Brain microvascular endothelial cell (primary cell): ENCODE measurements around the gene OR7G3.

Experiments
- DNase-seq: peaks from one replicate; pipeline ENCODE4 v3.0.0-alpha.2; 2020
- H3K27ac ChIP-seq: fragments of 250-450 bp; sonication (Bioruptor Pico); 2 replicates; pipeline ENCODE4 v1.5.1; 2020; ENCODE audit warnings: mild to moderate bottlenecking, moderate library complexity
- H3K27me3 ChIP-seq: fragments of 250-450 bp; sonication (Bioruptor Pico); replicated peaks from 2 replicates; pipeline ENCODE4 v1.5.1; 2020; ENCODE audit warnings: mild to moderate bottlenecking
- H3K36me3 ChIP-seq: fragments of 250-450 bp; sonication (Bioruptor Pico); replicated peaks from 2 replicates; pipeline ENCODE4 v1.5.1; 2020; ENCODE audit warnings: mild to moderate bottlenecking
- H3K4me3 ChIP-seq: 2 replicates; pipeline ENCODE4 v1.5.1; 2011; ENCODE audit warnings: low read depth, mild to moderate bottlenecking, control low read depth, low read length, moderate library complexity
- in situ Hi-C: cut with HindIII; loops from 2 replicates; pipeline ENCODE4 v1.10.0; 2017; ENCODE audit warnings: low sequenced_read_pairs, low pct_ligation_motif_present
- TF ChIP-seq, protein P1 (sequence below): IDR thresholded peaks from 2 replicates; pipeline ENCODE4 v1.5.1; 2011; ENCODE audit warnings: low read depth, mild to moderate bottlenecking, moderate library complexity, low read length, control low read depth, inconsistent platforms; ENCODE audit errors: missing control alignments

OR7G3 gene

DNA sequence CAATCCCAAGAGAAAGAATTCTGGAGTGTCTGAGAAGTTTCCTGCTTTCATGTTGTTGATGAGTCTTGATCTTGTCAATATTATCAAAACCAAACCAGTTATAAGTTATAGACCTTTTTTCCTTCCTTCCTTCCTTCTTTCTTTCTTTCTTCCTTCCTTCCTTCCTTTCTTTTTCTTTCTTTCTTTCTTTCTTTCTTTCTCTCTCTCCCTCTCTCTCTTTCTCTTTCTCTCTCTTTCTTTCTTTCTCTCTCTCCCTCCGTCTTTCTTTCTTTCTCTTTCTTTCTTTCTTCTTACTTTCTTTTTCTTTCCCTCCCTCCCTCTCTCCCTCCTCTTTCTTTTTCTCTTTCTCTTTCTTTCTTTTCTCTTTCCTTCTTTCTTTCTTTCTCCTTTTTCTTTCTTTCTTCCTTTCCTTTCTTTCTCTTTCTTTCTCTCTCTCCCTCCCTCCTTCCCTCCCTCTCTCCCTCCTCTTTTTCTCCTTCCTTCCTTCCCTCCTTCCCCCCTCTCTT lies at the start of gene OR7G3:
TSS of gene OR7G3 (minus strand) at position 51 of the 506 bp plus-strand sequence. CDS start at position 51, 0 bp downstream.
- Histone ChIP-seq H3K27me3 (no peaks in the 10 kb centered on the region), H3K4me3 (no peak within 1 kb of the TSS), H3K27ac (no peak within 1 kb of the TSS), H3K36me3 (no peaks in the 10 kb centered on the region)
- in situ Hi-C loops = no loop called here
- DNase-seq = no peak
- TF ChIP-seq, protein P1, sequence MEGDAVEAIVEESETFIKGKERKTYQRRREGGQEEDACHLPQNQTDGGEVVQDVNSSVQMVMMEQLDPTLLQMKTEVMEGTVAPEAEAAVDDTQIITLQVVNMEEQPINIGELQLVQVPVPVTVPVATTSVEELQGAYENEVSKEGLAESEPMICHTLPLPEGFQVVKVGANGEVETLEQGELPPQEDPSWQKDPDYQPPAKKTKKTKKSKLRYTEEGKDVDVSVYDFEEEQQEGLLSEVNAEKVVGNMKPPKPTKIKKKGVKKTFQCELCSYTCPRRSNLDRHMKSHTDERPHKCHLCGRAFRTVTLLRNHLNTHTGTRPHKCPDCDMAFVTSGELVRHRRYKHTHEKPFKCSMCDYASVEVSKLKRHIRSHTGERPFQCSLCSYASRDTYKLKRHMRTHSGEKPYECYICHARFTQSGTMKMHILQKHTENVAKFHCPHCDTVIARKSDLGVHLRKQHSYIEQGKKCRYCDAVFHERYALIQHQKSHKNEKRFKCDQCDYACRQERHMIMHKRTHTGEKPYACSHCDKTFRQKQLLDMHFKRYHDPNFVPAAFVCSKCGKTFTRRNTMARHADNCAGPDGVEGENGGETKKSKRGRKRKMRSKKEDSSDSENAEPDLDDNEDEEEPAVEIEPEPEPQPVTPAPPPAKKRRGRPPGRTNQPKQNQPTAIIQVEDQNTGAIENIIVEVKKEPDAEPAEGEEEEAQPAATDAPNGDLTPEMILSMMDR = no peak

- Histone ChIP-seq H3K4me3 (no peak overlapping the region), H3K27me3 (no peaks in the 10 kb centered on the region), H3K27ac (no peak overlapping the region), H3K36me3 (no peaks in the 10 kb centered on the region)
- DNase-seq = no peak
- TF ChIP-seq, protein P1 = no peak
- in situ Hi-C loops = no loop called here
Measured at GRCh38 chr19:9175326-9175725, 48.6 kb upstream of the OR7G3 start.

GRCh38 chr19:9171393-9171991 lies 44.7 kb upstream of the OR7G3 start:
- DNase-seq = no peak
- no peak overlapping the region for H3K4me3 ChIP-seq
- H3K27me3 ChIP-seq = no peaks in the 10 kb centered on the region
- in situ Hi-C loops = no loop called here
- TF ChIP-seq, protein P1 = no peak
- H3K36me3 ChIP-seq = no peaks in the 10 kb centered on the region
- no peak overlapping the region for H3K27ac ChIP-seq

DNA sequence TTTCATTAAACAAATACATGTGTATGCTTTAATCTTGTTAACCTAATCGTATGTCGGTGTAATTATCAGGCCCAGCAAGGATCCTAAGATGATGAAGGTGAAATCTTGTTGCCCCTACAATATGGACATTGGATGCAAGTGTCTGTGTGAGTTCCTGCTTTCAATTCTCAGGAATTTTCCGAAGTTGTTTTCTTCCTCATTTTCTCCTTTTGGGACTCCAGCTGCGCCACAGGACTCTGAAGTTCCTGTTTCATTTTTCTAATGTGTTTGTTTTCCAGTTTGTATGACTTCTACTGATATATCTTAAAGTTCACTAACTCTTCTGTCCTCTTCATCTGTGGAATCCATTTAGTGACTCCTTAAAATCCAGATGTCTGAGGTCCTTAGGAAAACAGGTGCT lies 40.1 kb upstream of the OR7G3 start:
- no peak for DNase-seq
- Histone ChIP-seq H3K27ac (no peak overlapping the region), H3K4me3 (no peak overlapping the region), H3K36me3 (peaks cover 21% of the 10 kb centered on the region), H3K27me3 (no peaks in the 10 kb centered on the region)
- in situ Hi-C loops = no loop called here
- TF ChIP-seq, protein P1 = no peak

DNA sequence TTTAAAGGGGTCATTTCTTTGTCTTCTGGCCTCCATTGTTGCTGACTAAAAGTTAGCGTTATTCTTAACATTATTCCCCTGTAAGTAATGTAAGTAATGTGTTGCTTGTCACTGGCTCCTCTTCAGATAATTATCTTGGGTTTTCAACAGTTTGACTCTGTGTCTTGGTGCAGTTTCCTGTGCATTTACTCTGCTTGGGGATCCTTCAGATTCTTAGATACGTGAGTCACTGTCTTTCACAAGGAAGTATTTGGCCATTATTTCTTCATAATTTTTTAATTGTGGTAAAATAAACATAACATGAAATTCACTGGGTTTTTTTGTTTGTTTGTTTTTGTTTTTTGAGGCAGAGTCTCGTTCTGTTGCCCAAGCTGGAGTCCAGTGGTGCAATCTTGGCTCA lies 38.5 kb upstream of the OR7G3 start:
- DNase-seq = no peak
- in situ Hi-C loops = no loop called here
- Histone ChIP-seq H3K4me3 (no peak overlapping the region), H3K27ac (no peak overlapping the region), H3K27me3 (no peaks in the 10 kb centered on the region), H3K36me3 (peaks cover 37% of the 10 kb centered on the region)
- TF ChIP-seq, protein P1 = no peak

GRCh38 chr19:9161427-9161826 lies 34.7 kb upstream of the OR7G3 start:
- Histone ChIP-seq H3K27me3 (no peaks in the 10 kb centered on the region), H3K4me3 (no peak overlapping the region), H3K36me3 (peaks cover 71% of the 10 kb centered on the region), H3K27ac (no peak overlapping the region)
- no peak for DNase-seq
- TF ChIP-seq, protein P1 = no peak
- in situ Hi-C loops = no loop called here
